Fibroblast of gingiva (primary cell): Measurements from ENCODE around the gene TSPAN12.
A peak's percentile ranks its signal among the peaks of the same experiment; 100 is the strongest.

Experiments
- DNase-seq: peaks from one replicate; pipeline ENCODE4 v3.0.0-alpha.2; 2011; ENCODE audit warnings: low read depth

The TSPAN12 gene

GRCh38 chr7:120742372-120742771 lies 115.6 kb downstream of the TSPAN12 start:
- no peak for DNase-seq

DNA sequence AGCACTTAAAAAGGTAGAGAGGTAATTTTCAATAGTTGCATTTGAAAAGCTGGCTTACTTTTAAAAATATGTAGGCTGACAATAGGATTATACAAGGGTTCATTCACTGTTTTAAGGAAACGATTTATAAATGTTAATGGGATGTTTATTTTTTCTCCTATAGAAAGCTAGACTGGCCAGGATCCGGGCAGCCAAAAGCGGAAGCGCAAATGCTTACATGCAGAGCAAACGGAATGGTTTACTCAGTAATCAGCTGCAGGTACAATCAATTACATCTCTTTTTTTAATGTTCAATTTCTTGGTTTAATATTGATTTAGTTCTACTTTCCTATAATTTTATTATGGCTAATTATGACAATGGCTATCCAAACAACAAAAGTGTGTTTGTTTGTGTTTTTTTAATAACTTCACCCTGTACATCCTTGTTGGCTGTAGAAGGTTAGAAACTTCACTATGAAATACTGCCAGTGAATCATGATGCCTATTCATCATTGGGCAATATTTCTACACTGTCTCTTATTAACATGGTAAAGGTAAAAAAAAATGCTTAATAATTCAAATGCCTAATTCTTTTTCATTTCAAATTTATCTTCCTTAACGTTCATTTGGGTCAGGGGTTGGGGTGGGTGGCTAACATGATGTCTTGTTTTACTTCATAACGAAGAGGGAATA lies 116.4 kb downstream of the TSPAN12 start:
- DNase-seq: no peak

GRCh38 chr7:120740348-120740747 lies 117.6 kb downstream of the TSPAN12 start:
- peak; percentile 66 for DNase-seq

DNA sequence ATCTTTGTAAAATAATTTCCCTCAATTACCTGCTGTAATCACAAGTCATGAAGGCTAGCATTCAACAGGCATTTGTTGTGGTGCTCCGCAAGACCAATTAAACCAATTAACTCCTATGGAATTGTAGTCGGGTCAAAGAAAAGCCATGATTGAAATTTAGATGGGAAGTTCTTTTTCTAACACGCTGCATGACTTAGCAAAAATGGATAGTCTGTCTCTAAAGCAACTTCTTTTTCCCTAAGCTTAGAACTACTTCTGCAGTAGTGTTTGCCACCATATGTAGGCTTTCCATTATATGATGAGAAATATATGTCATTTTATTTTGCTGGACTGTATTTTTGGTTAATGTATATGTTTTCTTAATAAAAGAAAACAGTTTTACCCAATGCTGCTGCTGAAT lies 119.1 kb downstream of the TSPAN12 start:
- no peak for DNase-seq
